SK-N-SH (cell line): ENCODE measurements around the gene ABCC4.

ENCODE experiments used
- CHD2 ChIP-seq: fragments of 150-350 bp; IDR thresholded peaks from 2 replicates; pipeline ENCODE4 v1.6.1; 2018; ENCODE audit warnings: low read length; ENCODE audit not compliant: partially characterized antibody
- CTCF ChIP-seq: fragments of 200-600 bp; sonication (generic); IDR thresholded peaks from 2 replicates; pipeline ENCODE4 v1.6.1; 2017; ENCODE audit warnings: antibody characterized with exemption, mild to moderate bottlenecking, moderate library complexity
- EZH2phosphoT487 ChIP-seq: fragments of 200-600 bp; sonication (generic); IDR thresholded peaks from 2 replicates; pipeline ENCODE4 v1.6.1; 2017; ENCODE audit warnings: low read depth, mixed run types, mild to moderate bottlenecking, antibody characterized with exemption, moderate library complexity, borderline replicate concordance
- GABPA ChIP-seq: IDR thresholded peaks from 2 replicates; pipeline ENCODE4 v1.4.0; 2012; ENCODE audit warnings: low read depth, mild to moderate bottlenecking
- IRF3 ChIP-seq: fragments of 150-350 bp; IDR thresholded peaks from 2 replicates; pipeline ENCODE4 v1.6.1; 2016; ENCODE audit warnings: mild to moderate bottlenecking, low read depth, low read length
- RAD21 ChIP-seq: IDR thresholded peaks from 2 replicates; pipeline ENCODE4 v1.6.1; 2012; ENCODE audit warnings: mild to moderate bottlenecking, low read length
- REST ChIP-seq: IDR thresholded peaks from 2 replicates; pipeline ENCODE4 v1.6.1; 2012; ENCODE audit warnings: mild to moderate bottlenecking, low read depth, low read length, moderate library complexity
- SIN3A ChIP-seq: IDR thresholded peaks from 2 replicates; pipeline ENCODE4 v1.6.1; 2012; ENCODE audit warnings: low read depth, mild to moderate bottlenecking, low read length, moderate library complexity, borderline replicate concordance
- USF2 ChIP-seq: fragments of 150-350 bp; IDR thresholded peaks from 2 replicates; pipeline ENCODE4 v1.6.1; 2017; ENCODE audit warnings: antibody characterized with exemption, low read length, low read depth, borderline replicate concordance
- YY1 ChIP-seq: IDR thresholded peaks from 2 replicates; pipeline ENCODE4 v1.4.0; 2012; ENCODE audit warnings: low read depth, mild to moderate bottlenecking

- TF ChIP-seq SIN3A (no peak), YY1 (no peak), RAD21 (no peak), CTCF (no peak), CHD2 (no peak), REST (no peak), GABPA (no peak), IRF3 (no peak), USF2 (no peak), EZH2phosphoT487 (no peak)
Measured at GRCh38 chr13:95153647-95154412, 147.4 kb downstream of the ABCC4 start.
